GM10266 (cell line): ENCODE results near the gene C1GALT1C1.
"Not testable (repeated sequence)": the region's sequence is repeated elsewhere in the genome, so short reads cannot be mapped to it uniquely, and the experiment has no call there.

Source experiments
- DNase-seq: peaks from one replicate; pipeline ENCODE4 v3.0.0; 2012; ENCODE audit errors: extremely low spot score
- TF ChIP-seq, protein P1 (sequence below): IDR thresholded peaks from 2 replicates; pipeline ENCODE4 v1.5.1; 2012; ENCODE audit warnings: mild to moderate bottlenecking, low read depth; ENCODE audit not compliant: control insufficient read depth, insufficient read depth; ENCODE audit errors: missing control alignments

The C1GALT1C1 gene

DNA sequence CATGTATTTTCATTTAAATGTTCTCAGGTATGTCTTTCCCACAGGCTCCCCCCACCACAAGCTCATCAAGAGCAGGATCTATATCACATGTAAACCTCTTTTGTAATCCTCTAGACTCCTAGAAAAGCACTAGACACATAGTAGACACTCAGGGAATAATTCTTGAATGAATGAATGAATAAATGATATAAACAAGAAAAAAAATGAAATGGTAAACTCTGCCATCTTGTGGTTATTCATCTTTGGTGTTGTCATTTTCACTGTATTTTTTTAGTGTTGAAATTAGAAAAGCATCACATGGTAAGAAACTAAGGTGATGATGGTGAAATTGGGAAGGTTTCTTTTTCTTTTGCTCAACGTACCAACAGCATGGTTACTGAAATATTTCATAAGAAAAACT is 34.2 kb upstream of the C1GALT1C1 start:
- DNase-seq, result no peak
- TF ChIP-seq, protein P1, sequence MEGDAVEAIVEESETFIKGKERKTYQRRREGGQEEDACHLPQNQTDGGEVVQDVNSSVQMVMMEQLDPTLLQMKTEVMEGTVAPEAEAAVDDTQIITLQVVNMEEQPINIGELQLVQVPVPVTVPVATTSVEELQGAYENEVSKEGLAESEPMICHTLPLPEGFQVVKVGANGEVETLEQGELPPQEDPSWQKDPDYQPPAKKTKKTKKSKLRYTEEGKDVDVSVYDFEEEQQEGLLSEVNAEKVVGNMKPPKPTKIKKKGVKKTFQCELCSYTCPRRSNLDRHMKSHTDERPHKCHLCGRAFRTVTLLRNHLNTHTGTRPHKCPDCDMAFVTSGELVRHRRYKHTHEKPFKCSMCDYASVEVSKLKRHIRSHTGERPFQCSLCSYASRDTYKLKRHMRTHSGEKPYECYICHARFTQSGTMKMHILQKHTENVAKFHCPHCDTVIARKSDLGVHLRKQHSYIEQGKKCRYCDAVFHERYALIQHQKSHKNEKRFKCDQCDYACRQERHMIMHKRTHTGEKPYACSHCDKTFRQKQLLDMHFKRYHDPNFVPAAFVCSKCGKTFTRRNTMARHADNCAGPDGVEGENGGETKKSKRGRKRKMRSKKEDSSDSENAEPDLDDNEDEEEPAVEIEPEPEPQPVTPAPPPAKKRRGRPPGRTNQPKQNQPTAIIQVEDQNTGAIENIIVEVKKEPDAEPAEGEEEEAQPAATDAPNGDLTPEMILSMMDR, result no peak

DNA sequence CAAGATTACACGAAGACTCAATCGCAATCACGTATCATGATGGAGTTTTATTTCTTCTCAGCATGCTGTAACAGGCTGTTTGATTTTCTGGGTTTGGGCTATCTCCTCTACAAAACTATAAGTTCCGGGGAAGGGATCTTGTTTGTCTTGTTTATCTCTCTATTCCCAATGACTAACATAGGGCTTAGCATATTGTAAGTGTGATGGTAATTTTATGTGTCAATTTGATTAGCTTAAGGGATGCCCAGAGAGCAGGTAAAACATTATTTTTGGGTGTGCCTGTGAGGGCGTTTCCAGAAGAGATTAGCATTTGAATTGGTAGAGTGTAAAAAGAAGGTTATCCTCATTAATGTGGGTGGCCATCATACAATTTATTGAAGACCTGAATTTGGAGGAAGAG is 32.8 kb upstream of the C1GALT1C1 start:
- no peak for DNase-seq
- TF ChIP-seq, protein P1, result no peak

DNA sequence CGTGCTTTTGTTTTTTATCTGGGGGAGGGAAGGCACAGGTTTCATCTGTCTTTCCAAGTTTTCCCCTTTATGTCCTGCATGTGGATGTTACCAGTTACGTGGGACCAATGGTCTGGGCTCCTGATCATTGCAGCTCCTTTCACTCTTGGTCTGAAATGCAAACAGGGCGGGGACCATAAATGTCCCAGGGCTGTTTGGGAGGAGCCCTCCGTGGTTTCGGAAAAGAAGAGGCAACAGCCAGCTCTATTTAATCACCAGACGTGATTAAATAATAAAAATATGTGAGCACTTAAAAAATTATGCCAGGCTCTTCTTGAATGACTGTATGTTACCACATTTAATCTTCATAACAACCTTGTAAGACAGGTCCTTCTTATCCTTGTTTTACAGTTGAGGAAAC is 30.8 kb upstream of the C1GALT1C1 start:
- TF ChIP-seq, protein P1, result no peak
- DNase-seq, result no peak

DNA sequence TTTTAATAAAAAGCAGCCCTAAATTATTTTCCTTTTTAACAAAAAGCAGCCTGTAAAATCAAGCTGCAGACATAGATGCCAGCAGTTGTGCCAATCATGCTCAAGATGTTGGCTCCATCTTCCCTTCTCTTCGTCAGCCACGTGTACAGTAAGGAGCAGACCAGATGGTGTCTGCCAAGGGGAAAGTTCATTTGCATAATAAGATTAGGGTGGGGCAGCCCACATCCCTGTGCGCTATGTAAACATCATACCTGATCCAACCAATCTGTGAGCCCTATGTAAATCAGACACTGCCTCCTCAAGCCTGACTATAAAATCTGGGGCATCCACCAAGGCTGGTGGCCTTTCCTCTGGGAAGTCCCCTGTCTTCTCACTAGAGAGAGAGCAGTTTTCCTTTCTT is 23.1 kb upstream of the C1GALT1C1 start:
- DNase-seq, result no peak
- TF ChIP-seq, protein P1, result no peak

DNA sequence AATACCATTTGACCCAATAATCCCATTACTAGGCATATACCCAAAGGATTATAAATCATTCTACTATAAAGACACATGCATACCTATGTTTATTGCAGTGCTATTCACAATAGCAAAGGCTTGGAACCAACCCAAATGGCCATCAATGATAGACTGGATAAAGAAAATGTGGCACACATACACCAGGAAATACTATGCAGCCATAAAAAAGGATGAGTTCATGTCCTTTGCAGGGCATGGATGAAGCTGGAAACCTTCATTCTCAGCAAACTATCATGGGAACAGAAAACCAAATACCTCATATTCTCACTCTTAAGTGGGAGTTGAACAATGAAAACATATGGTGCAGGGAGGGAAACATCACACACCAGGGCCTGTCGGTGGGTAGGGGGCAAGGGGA is 22.4 kb upstream of the C1GALT1C1 start:
- DNase-seq, result not testable (repeated sequence)

DNA sequence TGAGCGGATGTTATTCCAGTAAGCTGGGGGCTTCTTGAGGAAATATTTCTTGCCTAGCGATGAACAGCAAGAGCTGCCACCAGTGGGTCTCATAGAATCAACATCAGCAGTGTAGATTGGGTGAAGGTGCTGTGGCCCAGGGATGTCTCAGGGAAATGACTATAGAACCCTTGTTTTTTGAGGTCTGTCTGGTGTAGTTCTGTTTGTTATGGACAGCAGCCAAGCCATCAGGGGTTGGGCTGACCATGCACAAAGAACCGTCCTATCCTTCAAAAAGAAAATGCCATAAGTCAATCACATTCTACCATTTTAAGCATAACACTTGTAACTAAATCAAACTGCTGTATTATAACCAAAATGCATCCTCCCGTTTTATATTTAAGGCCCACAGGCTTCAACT is 17.3 kb upstream of the C1GALT1C1 start:
- TF ChIP-seq, protein P1, result no peak
- DNase-seq, result no peak

DNA sequence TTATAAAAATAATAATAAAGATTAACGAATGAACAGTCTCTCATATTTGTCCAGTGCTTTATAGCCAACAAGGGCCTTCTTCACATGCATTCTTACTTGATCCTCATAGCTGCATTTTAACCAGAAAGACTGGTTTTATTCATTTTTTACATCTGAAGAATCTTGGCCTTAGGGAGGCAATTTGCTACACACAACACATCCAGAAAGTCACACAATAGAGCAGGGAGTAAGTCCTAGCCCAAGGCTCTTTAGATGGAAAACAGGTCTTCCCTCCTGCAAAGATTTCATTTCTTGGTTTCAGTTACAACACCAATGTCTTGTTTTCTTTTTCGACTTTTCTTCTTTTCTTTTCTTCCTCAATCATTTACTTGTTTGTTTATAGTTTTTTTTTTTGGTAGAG is 13.0 kb upstream of the C1GALT1C1 start:
- TF ChIP-seq, protein P1, result no peak
- no peak for DNase-seq

DNA sequence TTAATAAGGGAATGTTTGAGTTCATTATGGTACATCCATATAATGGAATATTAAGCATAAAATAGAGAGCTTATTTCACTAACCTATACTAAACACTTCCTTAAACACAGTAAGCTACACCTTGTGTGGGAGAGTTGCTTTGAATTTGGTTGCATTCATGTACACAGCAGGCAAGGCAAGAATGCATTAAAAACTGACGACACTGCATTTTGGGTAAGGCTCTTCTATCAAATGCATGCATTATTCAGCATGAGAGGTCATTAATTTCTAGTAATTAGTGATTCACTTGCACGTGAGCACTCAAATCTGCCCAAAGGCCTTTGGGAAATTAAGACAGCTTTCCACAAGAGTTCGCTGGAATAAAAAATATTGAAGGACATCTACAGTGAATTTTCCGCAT is 8.8 kb upstream of the C1GALT1C1 start:
- DNase-seq, result no peak
- TF ChIP-seq, protein P1, result no peak
